Activated T-cell treated with anti-CD3 and anti-CD28 coated beads for 1 hour (primary cell): ENCODE measurements around the gene LAPTM5.
"Not testable (repeated sequence)": the region's sequence is repeated elsewhere in the genome, so short reads cannot be mapped to it uniquely, and the experiment has no call there.

ENCODE experiments used
- DNase-seq: peaks from one replicate; pipeline ENCODE4 v3.0.0-alpha.2; 2020; ENCODE audit warnings: low read depth

Gene LAPTM5

GRCh38 chr1:30757352-30758120 is at the start of gene LAPTM5:
LAPTM5 (minus strand) TSS chr1:30757774; CDS start chr1:30757745, 29 bp downstream.
- DNase-seq, result peak; percentile 43

GRCh38 chr1:30806381-30807317 is 49.1 kb upstream of the LAPTM5 start:
- DNase-seq, result no peak

GRCh38 chr1:30805304-30806003 is 47.9 kb upstream of the LAPTM5 start:
- DNase-seq, result no peak

GRCh38 chr1:30804822-30805221 is 47.2 kb upstream of the LAPTM5 start:
- no peak for DNase-seq

GRCh38 chr1:30804352-30804751 is 46.8 kb upstream of the LAPTM5 start:
- DNase-seq, result no peak

- no peak for DNase-seq
These were observed 46.0 kb upstream of the LAPTM5 start for GRCh38 chr1:30803562-30803961.

GRCh38 chr1:30801771-30802198 is 44.2 kb upstream of the LAPTM5 start:
- peak; percentile 77 for DNase-seq

GRCh38 chr1:30799233-30799511 is 41.6 kb upstream of the LAPTM5 start:
- no peak for DNase-seq

- no peak for DNase-seq
These were observed 41.0 kb upstream of the LAPTM5 start for GRCh38 chr1:30798389-30799232.

GRCh38 chr1:30795026-30795425 is 37.5 kb upstream of the LAPTM5 start:
- no peak for DNase-seq

GRCh38 chr1:30794260-30794659 is 36.7 kb upstream of the LAPTM5 start:
- DNase-seq, result no peak

GRCh38 chr1:30793209-30793608 is 35.6 kb upstream of the LAPTM5 start:
- DNase-seq, result no peak

GRCh38 chr1:30791868-30792267 is 34.3 kb upstream of the LAPTM5 start:
- no peak for DNase-seq

GRCh38 chr1:30790850-30791778 is 33.5 kb upstream of the LAPTM5 start:
- no peak for DNase-seq

- not testable (repeated sequence) for DNase-seq
These were observed 32.6 kb upstream of the LAPTM5 start for GRCh38 chr1:30790256-30790525.

- DNase-seq, result no peak
These were observed 32.0 kb upstream of the LAPTM5 start for GRCh38 chr1:30789388-30790255.

- DNase-seq, result no peak
These were observed 31.2 kb upstream of the LAPTM5 start for GRCh38 chr1:30788580-30789387.

GRCh38 chr1:30787856-30788495 is 30.4 kb upstream of the LAPTM5 start:
- no peak for DNase-seq
